HG03108 (cell line): ENCODE data around the gene VAC14.
"Not testable (repeated sequence)": the region's sequence is repeated elsewhere in the genome, so short reads cannot be mapped to it uniquely, and the experiment has no call there.

Source experiments
- ATAC-seq: cut with Tn5 transposase; IDR thresholded peaks from one replicate; pipeline ENCODE4 v1.9.1; 2021; ENCODE audit warnings: moderate library complexity; ENCODE audit not compliant: unreplicated experiment

The VAC14 gene

DNA sequence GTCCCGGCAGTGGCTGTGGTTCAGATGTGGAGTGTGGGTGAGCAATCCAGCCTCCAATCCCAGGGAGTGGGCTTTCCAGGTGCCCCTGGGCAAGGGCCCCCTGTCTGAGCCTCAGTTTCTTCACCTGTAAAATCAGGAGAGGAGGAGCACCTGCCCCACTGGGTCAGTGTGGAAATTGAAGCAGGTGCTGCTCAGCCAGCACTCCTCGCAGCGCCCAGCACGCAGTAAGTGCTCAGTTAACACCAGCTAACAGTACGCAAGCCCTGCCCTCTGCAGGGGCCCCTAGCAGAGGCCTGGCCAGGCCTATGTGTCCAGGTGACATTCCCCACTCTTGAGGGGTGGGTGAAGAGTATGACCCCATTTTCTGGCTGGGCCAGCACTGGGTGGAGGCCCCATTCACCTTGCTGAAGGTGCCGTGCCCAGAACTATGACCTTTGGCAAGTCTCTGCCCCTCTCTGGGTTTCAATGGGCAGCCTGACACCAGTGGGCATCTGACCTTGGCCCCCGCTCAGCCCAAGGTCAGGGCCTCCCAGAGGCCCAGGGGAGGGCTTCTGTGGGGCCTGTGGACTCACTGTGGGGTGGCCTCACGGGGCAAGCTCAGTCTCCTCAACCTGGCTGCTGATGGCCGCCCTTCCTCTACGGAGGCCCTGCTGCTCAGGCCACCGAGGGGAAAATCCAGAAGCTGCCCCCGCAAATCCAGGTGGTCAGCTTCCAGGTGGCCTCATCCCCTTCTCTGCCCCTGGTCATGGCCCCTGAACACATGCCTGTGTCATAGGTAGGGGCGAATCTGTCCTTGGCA lies 117.6 kb downstream of the VAC14 start:
- ATAC-seq = no peak

DNA sequence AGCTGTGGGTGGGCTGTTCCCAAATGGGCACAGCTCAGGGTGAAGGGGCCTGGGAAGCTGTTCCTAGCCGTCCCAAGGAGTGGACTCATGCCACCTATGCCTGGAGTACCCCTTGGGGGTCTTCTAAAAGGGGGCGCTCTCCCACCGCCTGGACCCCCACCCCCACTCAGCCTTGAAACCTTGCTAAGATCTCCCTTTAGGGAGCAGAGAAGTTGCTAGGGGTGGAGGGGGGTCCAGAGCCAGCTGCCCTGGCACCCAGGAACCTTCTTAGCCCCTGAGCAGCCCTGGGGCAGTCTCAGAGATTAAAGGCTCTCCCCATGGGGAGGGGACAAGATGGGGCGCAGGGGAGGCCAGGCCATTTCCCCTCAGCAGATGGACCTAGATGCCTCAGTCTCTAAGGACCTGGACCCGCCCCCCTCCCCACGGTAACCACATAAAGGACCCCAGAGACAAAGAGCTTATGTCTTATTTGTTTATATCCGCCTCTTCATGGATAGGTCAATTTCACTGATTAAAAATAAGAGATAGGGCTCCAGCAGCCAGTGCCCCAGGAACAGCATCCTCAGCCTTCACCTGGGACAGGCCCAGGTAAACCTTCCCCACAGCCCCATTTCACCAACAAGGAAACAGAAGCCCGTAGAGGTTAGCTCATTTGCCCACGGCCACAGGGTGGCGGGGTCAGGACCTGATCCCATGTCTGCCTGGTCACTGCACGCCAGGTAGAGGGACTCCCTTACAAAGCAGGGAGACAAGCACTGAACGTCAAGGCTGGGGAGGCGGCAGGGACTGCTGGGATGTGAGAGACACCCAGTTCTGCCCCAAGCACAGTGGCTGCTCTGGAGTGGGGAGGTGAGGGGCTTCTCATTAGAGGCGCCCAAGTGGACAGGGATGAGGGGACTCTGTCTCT lies 118.5 kb downstream of the VAC14 start:
- no peak for ATAC-seq

DNA sequence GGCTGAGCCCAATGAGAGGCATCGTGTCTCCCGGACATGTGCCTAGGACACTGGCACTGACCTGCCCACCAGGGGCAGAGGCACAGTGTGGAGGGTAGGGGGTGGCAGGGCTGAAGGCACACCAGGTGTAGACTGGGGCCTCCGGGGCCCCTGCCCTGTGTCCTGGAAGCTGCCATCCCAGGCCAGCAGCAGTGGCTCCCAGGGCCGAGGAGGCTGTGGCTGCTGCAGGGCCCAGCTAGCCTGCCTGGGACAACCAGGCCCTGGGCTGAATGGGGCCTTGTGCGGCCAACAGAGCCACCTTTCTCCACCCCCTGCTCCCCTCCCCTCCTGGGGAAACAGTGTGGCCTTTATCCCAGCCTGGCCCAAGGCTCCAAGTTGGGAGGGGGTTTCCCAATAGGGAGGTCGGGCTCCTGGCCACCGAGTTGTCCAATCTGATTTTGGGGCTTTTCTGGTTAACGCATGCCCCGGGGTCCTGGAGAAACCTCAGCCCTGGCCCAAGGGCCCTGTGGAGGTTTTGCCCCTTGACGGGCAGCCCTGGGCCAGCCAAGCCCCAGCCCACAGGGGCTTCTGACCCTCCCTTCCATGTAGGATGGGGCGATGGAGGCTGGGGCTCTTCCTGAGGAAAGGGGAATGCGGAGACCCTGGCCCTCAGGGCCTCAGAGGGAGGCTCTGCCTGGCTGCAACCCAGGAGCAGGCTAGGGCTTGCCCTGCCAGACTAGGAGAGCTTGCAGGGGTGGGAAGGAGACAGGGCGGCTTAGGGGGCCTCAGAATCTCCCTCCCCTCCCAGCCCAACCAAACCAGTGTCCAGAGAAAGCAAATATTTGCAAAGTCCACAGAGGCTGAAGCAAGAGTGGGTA lies 119.3 kb downstream of the VAC14 start:
- ATAC-seq = no peak

DNA sequence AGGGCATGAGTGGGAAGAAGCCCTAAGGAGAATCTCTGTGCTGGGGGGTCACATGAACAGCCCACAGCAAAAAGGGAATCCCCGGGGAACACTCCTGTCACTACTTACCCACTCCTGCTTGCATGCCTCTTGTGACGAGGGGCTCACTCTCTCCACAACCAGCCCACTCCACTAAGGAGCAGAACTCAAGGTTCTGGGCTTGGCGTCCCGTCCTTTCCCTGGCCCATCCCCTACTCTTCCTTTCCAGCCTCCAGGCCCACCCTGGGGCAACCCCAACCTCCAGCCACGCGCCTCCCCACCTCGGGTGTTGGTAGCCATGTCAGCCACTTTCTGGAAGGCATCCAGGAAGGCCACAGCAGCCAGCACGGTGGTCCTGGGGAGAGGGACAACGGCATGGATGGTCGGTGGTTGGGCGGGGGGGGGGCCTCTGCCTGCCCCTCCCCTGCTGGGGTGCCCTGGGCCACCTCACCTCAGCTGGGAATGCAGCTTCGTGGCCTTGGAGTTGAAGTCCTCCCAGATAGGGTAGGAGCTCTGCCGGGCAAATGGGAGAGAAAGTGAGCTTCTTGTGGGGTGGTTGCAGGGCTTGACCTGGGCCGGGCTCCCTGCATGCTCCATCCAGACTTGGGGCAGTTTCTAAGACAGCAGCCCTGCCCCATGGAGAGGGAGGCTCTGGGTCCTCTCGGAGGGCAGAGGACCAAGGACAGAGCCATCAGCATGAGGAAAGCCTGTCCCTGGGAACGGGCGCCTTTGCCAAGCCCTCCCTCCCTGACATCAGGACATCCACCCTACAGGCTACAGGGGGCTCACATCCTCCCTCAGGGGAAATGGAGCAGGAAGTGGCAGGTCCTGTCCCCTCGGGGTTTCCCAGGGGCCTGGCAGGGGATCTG lies 120.2 kb downstream of the VAC14 start:
- ATAC-seq = no peak

DNA sequence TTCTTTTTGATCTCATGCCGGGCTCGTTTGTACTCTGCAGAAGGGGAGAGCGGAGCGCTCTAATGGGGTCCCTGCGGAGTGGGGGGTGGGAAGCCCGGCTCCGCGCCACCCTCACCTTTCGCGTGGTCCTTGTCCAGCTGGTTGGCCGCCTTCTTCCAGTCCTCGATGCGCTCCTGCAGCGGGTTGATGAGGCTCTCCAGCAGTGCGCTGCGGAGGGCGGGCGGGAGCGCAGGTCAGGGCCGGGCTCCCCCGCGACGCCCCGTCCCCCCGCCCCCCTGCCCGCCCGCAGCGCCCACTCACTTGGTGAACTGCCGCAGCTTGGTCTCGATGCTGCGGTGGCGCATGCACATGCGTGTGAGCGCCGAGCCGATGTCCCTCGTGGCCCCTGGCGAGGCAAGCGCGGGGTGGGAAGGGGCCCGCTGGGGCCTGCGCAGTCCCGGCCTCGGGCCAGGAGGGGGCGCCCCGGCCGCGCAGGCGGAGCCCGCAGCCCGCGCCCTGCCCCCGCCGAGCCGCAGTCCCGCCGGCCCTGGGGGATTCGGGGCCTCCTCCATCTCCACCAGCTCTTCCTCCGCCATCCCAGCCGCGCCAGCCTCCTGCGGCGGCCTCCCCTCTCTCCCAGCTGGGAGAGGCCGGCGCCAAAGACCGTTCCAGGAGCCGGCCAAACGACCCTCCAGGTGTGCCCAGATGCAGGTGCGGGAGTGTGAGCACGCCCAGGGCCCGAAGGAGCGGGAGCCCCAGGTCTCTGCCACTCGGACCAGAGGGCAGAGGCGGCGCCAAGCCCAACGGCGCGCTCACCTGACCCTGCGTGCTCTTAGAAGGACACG lies 121.1 kb downstream of the VAC14 start:
- ATAC-seq = no peak

DNA sequence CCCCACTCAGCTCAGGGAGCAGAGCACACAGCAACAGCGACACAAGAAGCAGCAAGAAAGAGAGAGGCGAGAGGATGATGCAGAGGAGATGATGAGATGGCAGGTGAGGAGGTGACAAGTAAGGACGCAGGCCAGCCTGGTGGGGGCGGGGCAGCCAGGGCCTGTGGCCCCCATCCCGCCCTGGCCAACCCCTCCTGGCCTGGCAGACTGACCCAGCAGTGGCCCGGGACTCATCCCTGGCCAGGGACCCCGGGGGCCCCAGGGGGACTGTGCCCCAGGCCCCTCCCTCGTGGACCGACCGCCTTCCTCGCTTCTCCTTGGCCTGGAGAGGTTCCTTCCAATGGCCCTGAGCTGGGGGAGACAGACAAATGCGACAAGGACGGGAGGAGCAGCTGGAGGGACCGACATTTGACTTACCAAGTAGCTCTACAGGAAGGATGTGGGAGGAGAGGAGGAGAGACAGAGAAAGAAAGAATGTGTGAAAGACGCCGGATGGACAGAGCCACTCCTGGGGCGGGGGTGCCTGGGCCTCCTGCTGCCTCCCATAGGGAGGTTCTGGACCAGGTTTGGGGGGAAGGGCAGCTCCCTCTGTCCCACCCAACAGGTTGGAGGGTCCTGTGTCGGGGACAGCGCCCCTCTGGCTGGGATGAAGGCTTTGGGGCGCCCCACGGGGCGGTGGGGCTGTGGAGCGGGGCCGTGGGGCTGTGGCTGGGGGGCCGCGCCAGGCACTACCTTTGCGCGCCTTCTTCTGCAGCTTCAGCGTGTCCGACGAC lies 121.9 kb downstream of the VAC14 start:
- ATAC-seq = no peak

DNA sequence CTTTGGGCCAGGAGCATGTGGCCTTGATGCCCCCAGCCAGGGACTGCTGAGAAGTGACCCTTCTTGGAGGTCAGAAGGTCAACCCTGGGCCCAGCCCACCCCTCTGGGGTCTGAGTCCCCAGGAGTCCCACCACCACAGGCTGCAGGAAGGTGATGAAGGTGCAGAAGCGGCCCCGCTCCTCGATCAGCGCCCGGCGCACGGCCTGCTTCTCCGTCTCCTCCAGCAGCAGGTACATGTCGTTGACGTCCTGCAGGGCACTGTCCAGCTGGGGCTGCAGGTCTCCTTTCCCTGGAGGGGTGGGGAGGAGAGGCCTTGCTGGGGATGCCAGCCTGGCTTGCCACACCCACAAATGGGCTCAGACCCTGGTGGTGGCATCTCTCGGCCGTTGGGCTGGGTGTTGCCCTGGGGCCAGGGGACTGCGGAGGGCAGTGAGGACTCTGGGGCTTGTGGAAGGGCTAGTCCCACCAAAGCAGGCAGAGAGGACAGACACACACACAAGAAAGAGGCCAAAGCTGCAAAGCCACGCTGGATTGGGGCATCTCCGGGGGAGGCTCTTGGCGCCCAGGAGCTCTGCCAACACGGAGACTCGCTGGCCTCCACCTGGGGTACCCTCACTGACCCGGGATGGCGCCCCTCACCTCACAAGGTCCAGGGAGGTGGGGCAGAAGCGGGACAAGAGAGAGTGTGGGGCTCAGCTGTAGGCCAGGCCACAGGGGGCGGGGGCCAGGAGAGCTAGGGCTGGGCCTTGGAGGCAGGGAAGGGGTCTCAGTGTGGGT lies 122.6 kb downstream of the VAC14 start:
- no peak for ATAC-seq

DNA sequence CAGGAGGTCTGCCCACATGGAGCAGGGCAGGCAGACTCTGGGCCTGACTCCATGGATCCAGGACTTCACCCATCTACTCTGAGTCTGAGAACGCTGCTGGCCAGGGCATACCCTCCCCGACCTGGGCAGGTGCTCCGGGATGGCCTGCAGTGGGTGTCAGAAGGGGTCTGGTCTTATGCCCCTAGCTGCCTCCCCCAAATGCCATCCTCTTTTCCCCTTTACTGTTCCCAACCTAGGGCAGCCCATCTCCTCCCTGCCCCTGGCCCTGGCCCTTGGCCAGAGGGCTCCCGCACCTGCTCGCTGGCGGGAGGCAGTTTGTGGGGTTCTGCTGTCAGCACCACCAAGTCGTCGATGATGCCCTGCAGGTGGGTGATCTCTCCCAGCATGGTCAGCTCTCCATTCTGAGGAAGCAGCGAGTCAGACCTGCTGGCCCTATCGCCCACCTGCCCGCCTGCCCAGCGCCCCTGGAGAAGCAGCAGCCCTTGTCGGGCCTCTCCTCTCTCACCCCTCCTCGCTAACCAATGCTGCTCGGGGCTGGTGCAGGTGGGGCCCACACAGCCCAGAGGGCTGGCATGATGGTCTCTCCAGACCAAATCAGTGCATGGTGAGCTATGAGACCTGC lies 123.3 kb downstream of the VAC14 start:
- no peak for ATAC-seq

DNA sequence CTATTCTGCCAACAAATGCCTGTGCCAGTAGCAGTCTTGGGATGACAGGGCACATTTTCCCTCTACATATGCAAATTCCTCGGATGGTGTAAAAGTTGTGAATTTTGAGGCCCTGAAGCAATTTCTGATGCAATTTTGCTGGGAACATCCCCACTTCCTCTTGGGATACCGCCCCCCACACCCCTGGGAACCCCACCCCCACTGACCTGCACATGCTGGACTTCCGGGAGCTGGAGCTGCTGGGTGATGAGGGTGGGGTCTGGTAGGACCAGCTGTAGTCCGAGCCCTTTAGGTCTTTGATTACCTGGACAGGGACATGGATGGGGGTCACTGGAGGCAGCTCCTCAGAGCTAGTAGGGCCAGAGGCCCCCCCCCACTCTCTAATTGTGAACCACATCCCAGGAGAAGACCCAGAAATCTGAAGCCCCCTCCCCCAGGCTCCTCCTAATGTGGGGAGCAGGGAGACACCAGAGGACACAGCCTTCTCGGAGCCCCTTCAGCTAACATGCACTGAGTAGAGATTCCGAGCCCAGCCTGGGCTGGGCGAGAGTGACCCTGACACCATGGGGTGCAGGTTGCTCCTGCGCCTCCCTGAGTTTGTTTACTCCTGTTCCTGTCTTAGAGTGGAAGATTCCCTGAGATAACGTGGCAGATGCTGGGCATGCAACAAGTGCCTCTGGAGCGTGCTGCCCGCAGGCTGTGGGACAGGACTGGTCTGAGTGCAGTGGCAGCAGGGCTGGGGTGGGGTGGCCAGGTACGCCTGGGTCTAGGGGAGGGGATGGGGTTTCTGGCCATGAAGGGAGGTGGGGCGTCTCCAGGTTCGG lies 124.1 kb downstream of the VAC14 start:
- no peak for ATAC-seq

- ATAC-seq = no peak
These were observed 125.0 kb downstream of the VAC14 start for GRCh38 chr16:70675851-70676513.

GRCh38 chr16:70674221-70675014 lies 126.5 kb downstream of the VAC14 start:
- ATAC-seq = no peak

GRCh38 chr16:70670938-70671337 lies 130.0 kb downstream of the VAC14 start:
- not testable (repeated sequence) for ATAC-seq

DNA sequence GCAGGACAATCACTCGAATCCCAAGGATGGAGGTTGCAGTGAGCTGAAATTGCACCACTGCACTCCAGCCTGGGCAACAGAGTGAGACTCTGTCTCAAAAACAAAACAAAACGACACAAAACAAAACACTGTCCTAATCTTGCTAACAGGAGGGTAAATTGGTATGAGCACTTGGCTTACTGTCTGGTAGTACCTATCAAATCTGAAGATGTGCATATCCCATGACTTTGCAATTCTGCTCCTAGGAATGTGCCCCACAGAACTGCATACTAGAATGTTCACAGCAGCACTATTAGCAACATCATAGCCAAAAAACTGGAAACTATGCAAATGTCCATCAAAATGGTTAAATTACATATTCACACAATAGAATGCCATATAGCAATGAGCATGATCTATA lies 130.8 kb downstream of the VAC14 start:
- ATAC-seq = no peak

DNA sequence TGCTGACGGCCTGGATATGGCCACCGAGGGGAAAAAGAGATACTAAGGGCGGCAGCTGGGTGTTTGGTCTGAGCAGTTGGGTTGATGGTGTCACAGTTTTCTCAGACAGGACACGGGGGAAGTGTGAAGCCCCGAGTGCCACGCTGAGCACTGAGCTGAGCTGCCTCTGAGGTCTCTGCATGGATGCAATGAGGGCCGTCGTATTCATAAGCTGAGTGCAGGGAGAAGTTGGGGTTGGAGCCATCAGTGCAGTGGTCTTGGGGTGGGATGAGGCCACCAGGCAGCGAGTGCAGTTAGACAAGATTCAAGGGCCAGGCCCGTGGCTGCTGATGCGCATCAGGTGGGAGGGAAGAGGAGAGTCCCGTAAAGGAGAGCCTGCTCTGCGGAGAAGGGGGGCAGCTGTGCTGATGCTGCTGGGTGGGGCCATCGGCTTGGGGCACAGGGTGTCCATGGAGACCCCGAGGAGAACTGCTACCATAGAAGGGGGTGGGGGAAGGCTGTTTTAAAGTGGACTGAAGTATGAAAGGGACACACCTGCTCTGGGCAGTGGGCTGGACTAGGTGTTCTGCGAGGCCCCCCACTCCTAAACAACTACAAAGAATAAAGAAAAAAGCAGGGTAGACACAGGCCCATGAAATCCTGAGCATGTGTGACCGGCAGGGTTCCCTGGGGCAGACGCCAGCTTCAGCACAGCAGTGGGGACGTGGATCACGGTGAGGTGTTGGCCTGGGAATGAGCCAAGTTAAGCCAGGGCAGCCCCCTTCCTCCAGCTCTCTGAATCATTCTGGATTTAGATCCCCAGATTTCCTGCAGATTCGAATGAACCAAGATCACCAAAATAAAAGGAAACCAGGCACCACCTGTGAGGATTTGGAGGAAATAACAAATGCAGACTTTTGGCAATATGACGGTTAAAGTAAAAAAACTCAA lies 134.9 kb downstream of the VAC14 start:
- ATAC-seq = no peak
